Measurements from ENCODE around the gene DAND5. TPM values are rescaled to one million over a fixed set of nuclear protein-coding genes. Genes with fewer than 3 reads are reported as not detected.
A peak's percentile ranks its signal among the peaks of the same experiment; 100 is the strongest.

The DAND5 gene
- total RNA-seq, 1 donor from 2014 or later: not detected

- Mint-ChIP-seq H3K36me3 (ENCODE audit: unreplicated experiment) (peaks cover 17% of the 10 kb centered on the region), H3K9me3 (ENCODE audit: unreplicated experiment) (no peaks in the 10 kb centered on the region), H3K27ac (ENCODE audit: unreplicated experiment) (no peak overlapping the region), H3K4me3 (ENCODE audit: unreplicated experiment) (no peak overlapping the region), H3K27me3 (ENCODE audit: unreplicated experiment) (peaks cover 48% of the 10 kb centered on the region), H3K4me1 (ENCODE audit: unreplicated experiment) (peaks cover 45% of the 10 kb centered on the region)
- DNase-seq (ENCODE audit: extremely low spot score, unreplicated experiment): no peak
- no peak for TF ChIP-seq CTCF (IDR thresholded peaks at IDR 0.05)
These were observed 40.9 kb downstream of the DAND5 start for GRCh38 chr19:13010038-13010991.

GRCh38 chr19:13010992-13011652, 41.7 kb downstream of the DAND5 start:
- no peak for TF ChIP-seq CTCF (IDR thresholded peaks at IDR 0.05)
- Mint-ChIP-seq H3K4me3 (ENCODE audit: unreplicated experiment) (no peak overlapping the region), H3K36me3 (ENCODE audit: unreplicated experiment) (peaks cover 19% of the 10 kb centered on the region), H3K27ac (ENCODE audit: unreplicated experiment) (no peak overlapping the region), H3K9me3 (ENCODE audit: unreplicated experiment) (no peaks in the 10 kb centered on the region), H3K4me1 (ENCODE audit: unreplicated experiment) (peaks cover 46% of the 10 kb centered on the region), H3K27me3 (ENCODE audit: unreplicated experiment) (peaks cover 54% of the 10 kb centered on the region)
- no peak for DNase-seq (ENCODE audit: extremely low spot score, unreplicated experiment)

- DNase-seq (ENCODE audit: extremely low spot score, unreplicated experiment): no peak
- H3K36me3 Mint-ChIP-seq (ENCODE audit: unreplicated experiment): peaks cover 23% of the 10 kb centered on the region
- H3K27me3 Mint-ChIP-seq (ENCODE audit: unreplicated experiment): peaks cover 60% of the 10 kb centered on the region
- TF ChIP-seq CTCF (IDR thresholded peaks at IDR 0.05): no peak
- H3K9me3 Mint-ChIP-seq (ENCODE audit: unreplicated experiment): no peaks in the 10 kb centered on the region
- no peak overlapping the region for H3K27ac Mint-ChIP-seq (ENCODE audit: unreplicated experiment)
- no peak overlapping the region for H3K4me3 Mint-ChIP-seq (ENCODE audit: unreplicated experiment)
- peaks cover 52% of the 10 kb centered on the region for H3K4me1 Mint-ChIP-seq (ENCODE audit: unreplicated experiment)
These were observed 42.4 kb downstream of the DAND5 start for GRCh38 chr19:13011653-13012389.

GRCh38 chr19:13012390-13012689, 43.0 kb downstream of the DAND5 start:
- peaks cover 65% of the 10 kb centered on the region for H3K27me3 Mint-ChIP-seq (ENCODE audit: unreplicated experiment)
- peak overlapping the region; percentile 77 for H3K4me3 Mint-ChIP-seq (ENCODE audit: unreplicated experiment)
- H3K4me1 Mint-ChIP-seq (ENCODE audit: unreplicated experiment): peaks cover 55% of the 10 kb centered on the region
- DNase-seq (ENCODE audit: extremely low spot score, unreplicated experiment): no peak
- no peak for TF ChIP-seq CTCF (IDR thresholded peaks at IDR 0.05)
- H3K36me3 Mint-ChIP-seq (ENCODE audit: unreplicated experiment): peaks cover 26% of the 10 kb centered on the region
- peak overlapping the region; percentile 91 for H3K27ac Mint-ChIP-seq (ENCODE audit: unreplicated experiment)
- no peaks in the 10 kb centered on the region for H3K9me3 Mint-ChIP-seq (ENCODE audit: unreplicated experiment)
